ENCODE measurements around the gene EFNA5.

Gene EFNA5

GRCh38 chr5:107437986-107438510 is 232.7 kb downstream of the EFNA5 start:
- TF ChIP-seq ZNF529 (tag by site-specific recombination; IDR thresholded peaks at IDR 0.05; ENCODE audit: insufficient replicate concordance) = no peak
- TF ChIP-seq ZNF37A (tag by site-specific recombination; IDR thresholded peaks at IDR 0.05) = no peak
- TF ChIP-seq, protein P1, sequence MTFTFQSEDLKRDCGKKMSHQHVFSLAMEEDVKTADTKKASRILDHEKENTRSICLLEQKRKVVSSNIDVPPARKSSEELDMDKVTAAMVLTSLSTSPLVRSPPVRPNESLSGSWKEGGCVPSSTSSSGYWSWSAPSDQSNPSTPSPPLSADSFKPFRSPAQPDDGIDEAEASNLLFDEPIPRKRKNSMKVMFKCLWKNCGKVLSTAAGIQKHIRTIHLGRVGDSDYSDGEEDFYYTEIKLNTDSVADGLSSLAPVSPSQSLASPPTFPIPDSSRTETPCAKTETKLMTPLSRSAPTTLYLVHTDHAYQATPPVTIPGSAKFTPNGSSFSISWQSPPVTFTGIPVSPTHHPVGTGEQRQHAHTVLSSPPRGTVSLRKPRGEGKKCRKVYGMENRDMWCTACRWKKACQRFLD (tag by site-specific recombination; IDR thresholded peaks at IDR 0.05) = no peak
- no peak for TF ChIP-seq AEBP2 (tag by site-specific recombination; IDR thresholded peaks at IDR 0.05; ENCODE audit: borderline replicate concordance)
- TF ChIP-seq MZF1 (tag by site-specific recombination; IDR thresholded peaks at IDR 0.05; ENCODE audit: borderline replicate concordance) = no peak
- POLR2A ChIA-PET = interaction anchor here (1.1 kb wide), 1 partner anchor 9 kb away, joined by 3 read pairs; no protein-coding TSS in a partner anchor
- no peak overlapping the region for H3K27ac ChIP-seq (ENCODE audit: extremely low read depth, low read depth, low read length)
- H3K9me3 ChIP-seq (ENCODE audit: control insufficient read depth, insufficient read depth, low read depth, low read length) = no peaks in the 10 kb centered on the region
- CTCF ChIA-PET = interaction anchor here (0.6 kb wide), 1 partner anchor 204 kb away, joined by 3 read pairs; no protein-coding TSS in a partner anchor
- peaks cover 15% of the 10 kb centered on the region for H3K4me1 ChIP-seq (ENCODE audit: control insufficient read depth, insufficient read depth, low read length)
- no peaks in the 10 kb centered on the region; a peak in 1 of 3 replicates for H3K36me3 ChIP-seq (ENCODE audit: control insufficient read depth in 2 of 2, insufficient read depth in 1 of 2, low read length in 2 of 2)
- no peak overlapping the region for H3K4me3 ChIP-seq (ENCODE audit: low read depth, low read length)

- Histone ChIP-seq H3K36me3 (ENCODE audit: control insufficient read depth in 2 of 2, insufficient read depth in 1 of 2, low read length in 2 of 2) (no peaks in the 10 kb centered on the region; a peak in 1 of 3 replicates), H3K27ac (ENCODE audit: extremely low read depth, low read depth, low read length) (no peak overlapping the region), H3K4me3 (ENCODE audit: low read depth, low read length) (no peak overlapping the region), H3K4me1 (ENCODE audit: control insufficient read depth, insufficient read depth, low read length) (peaks cover 18% of the 10 kb centered on the region), H3K9me3 (ENCODE audit: control insufficient read depth, insufficient read depth, low read depth, low read length) (no peaks in the 10 kb centered on the region)
- POLR2A ChIA-PET = no interaction called here
- no peak for TF ChIP-seq ZNF202 (tag by site-specific recombination; IDR thresholded peaks at IDR 0.05; ENCODE audit: borderline replicate concordance)
- TF ChIP-seq ZNF121 (tag by site-specific recombination; IDR thresholded peaks at IDR 0.05) = no peak
- TF ChIP-seq ZNF48 (tag by site-specific recombination; IDR thresholded peaks at IDR 0.05) = no peak
- no peak for TF ChIP-seq ZNF658 (tag by site-specific recombination; IDR thresholded peaks at IDR 0.05)
- no peak for TF ChIP-seq HOXD13 (CRISPR knock-in tag; IDR thresholded peaks at IDR 0.05; ENCODE audit: borderline replicate concordance)
- TF ChIP-seq ZNF23 (tag by site-specific recombination; IDR thresholded peaks at IDR 0.05; ENCODE audit: borderline replicate concordance) = no peak
- TF ChIP-seq ZBTB48 (tag by site-specific recombination; IDR thresholded peaks at IDR 0.05) = no peak
- TF ChIP-seq ZBTB26 (tag by site-specific recombination; optimal IDR thresholded peaks at IDR 0.05) = no peak
- no peak for TF ChIP-seq ZNF707 (tag by site-specific recombination; IDR thresholded peaks at IDR 0.05)
- TF ChIP-seq ZNF600 (tag by site-specific recombination; IDR thresholded peaks at IDR 0.05) = no peak
- no peak for TF ChIP-seq WT1 (tag by site-specific recombination; IDR thresholded peaks at IDR 0.05)
- TF ChIP-seq ZNF473 (tag by site-specific recombination; IDR thresholded peaks at IDR 0.05) = no peak
- TF ChIP-seq YY1 (tag by site-specific recombination; IDR thresholded peaks at IDR 0.05) = no peak
- TF ChIP-seq ZNF391 (tag by site-specific recombination; IDR thresholded peaks at IDR 0.05; ENCODE audit: borderline replicate concordance, low read depth) = no peak
- TF ChIP-seq ZNF239 (tag by site-specific recombination; IDR thresholded peaks at IDR 0.05) = no peak
- CTCF ChIA-PET = interaction anchor here (0.6 kb wide), 1 partner anchor 1160 kb away, joined by 6 read pairs; no protein-coding TSS in a partner anchor
These were observed 233.6 kb downstream of the EFNA5 start for GRCh38 chr5:107437154-107437553.

Data from HEK293 (cell line).